GM23338 (cell line): ENCODE measurements around the gene TSR3.

Experiments
- CREB1 ChIP-seq: fragments of 250-450 bp; sonication (Bioruptor Pico); IDR thresholded peaks from 2 replicates; pipeline ENCODE4 v1.5.0; 2020; ENCODE audit warnings: low read depth, mild to moderate bottlenecking, moderate library complexity
- CTCF ChIP-seq, 2 experiments: fragments of 200-600 bp in 1 of 2; sonication (generic) in 1 of 2; conservative IDR thresholded peaks; 2 replicates each; pipeline versions ENCODE4 v1.5.1 to v1.6.1; 2016 to 2017; ENCODE audit warnings: antibody characterized with exemption in 2 of 2, low read depth in 2 of 2, mild to moderate bottlenecking in 2 of 2, moderate library complexity in 1 of 2
- ETS1 ChIP-seq: IDR thresholded peaks from 2 replicates; pipeline ENCODE4 v1.6.1; 2016; ENCODE audit warnings: antibody characterized with exemption
- EZH2 ChIP-seq: fragments of 200-600 bp; sonication (generic); IDR thresholded peaks from one replicate; pipeline ENCODE4 v1.8.0; 2017; ENCODE audit warnings: antibody characterized with exemption, mild to moderate bottlenecking, low read depth; ENCODE audit not compliant: unreplicated experiment
- EZH2phosphoT487 ChIP-seq: fragments of 200-600 bp; sonication (generic); IDR thresholded peaks from one replicate; pipeline ENCODE4 v1.8.1; 2018; ENCODE audit warnings: antibody characterized with exemption; ENCODE audit not compliant: unreplicated experiment
- JUNB ChIP-seq: IDR thresholded peaks from one replicate; pipeline ENCODE4 v1.6.1; 2016; ENCODE audit warnings: antibody characterized with exemption; ENCODE audit not compliant: unreplicated experiment
- NANOG ChIP-seq: IDR thresholded peaks from 2 replicates; pipeline ENCODE4 v1.6.1; 2016; ENCODE audit warnings: antibody characterized with exemption, borderline replicate concordance
- POLR2AphosphoS5 ChIP-seq: IDR thresholded peaks from 2 replicates; pipeline ENCODE4 v1.6.1; 2016; ENCODE audit warnings: antibody characterized with exemption, low read depth
- REST ChIP-seq: IDR thresholded peaks from one replicate; pipeline ENCODE4 v1.6.1; 2018; ENCODE audit warnings: antibody characterized with exemption; ENCODE audit not compliant: unreplicated experiment
- STAT1 ChIP-seq: IDR thresholded peaks from one replicate; pipeline ENCODE4 v1.6.1; 2016; ENCODE audit warnings: antibody characterized with exemption; ENCODE audit not compliant: unreplicated experiment
- ZNF331 ChIP-seq: fragments of 250-450 bp; sonication (Bioruptor Pico); IDR thresholded peaks from 2 replicates; pipeline ENCODE4 v1.5.0; 2020; ENCODE audit warnings: low read depth, mild to moderate bottlenecking, moderate library complexity

GRCh38 chr16:1340730-1341494 lies 10.8 kb downstream of the TSR3 start:
- no peak for TF ChIP-seq CTCF (conservative IDR thresholded peaks at IDR 0.05; ENCODE audit: low read depth in 2 of 2)
- TF ChIP-seq POLR2AphosphoS5 = no peak
- TF ChIP-seq ETS1 = no peak
- TF ChIP-seq REST = no peak
- no peak for TF ChIP-seq EZH2
- TF ChIP-seq EZH2phosphoT487 = no peak
- TF ChIP-seq NANOG = no peak
- no peak for TF ChIP-seq CREB1 (CRISPR knock-in tag)
- TF ChIP-seq ZNF331 (CRISPR knock-in tag) = no peak
- TF ChIP-seq STAT1 = no peak
- no peak for TF ChIP-seq JUNB
